ENCODE data around the gene SNTA1. TPM values are rescaled to one million over a fixed set of nuclear protein-coding genes. Genes with fewer than 3 reads are reported as not detected.
"Not testable (repeated sequence)": the region's sequence is repeated elsewhere in the genome, so short reads cannot be mapped to it uniquely, and the experiment has no call there.

Gene SNTA1
- total and polyA plus RNA-seq, 2 donors (not counting 1 experiment from before 2014, with no cell fraction given), result 17.2 to 46.6 TPM

DNA sequence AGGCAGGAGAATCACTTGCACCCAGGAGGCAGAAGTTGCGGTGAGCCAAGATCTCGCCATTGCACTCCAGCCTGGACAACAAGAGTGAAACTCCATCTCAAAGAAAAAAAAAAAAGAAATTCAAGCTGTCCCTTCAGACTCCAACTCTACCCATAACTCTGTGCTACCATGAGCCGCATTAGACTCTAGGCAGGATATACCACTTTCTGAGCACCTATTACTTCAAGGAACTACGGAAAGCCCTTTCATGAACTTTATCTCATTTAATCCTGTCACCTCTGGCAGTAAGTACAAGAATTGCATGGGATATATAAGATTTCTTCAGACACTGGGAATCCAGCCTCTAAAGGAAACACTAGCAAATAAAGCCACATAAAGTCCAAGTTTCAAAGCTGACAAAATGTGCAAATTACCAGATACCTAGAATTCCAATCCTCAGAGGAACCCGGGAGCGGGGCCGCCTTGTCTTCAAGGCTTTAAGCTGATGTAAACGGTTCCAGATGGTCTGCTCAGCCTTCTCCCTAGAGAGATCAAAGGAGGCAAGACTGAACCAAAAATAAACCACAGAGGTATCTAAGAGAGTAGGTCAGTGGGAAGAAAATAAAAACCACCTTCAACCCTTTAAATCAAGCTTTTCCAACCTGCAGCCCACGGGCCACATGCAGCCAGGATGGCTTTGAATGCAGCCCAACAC is 51.7 kb downstream of the SNTA1 start:
- H2AFZ ChIP-seq (ENCODE audit: low read length), result no peak overlapping the region
- no peaks in the 10 kb centered on the region for H3K27me3 ChIP-seq (ENCODE audit: control insufficient read depth, insufficient read depth, low read length)
- no peaks in the 10 kb centered on the region for H3K4me1 ChIP-seq (ENCODE audit: control insufficient read depth, extremely low read depth, insufficient read depth, low read length)
- peak overlapping the region; percentile 35 for H3K4me2 ChIP-seq (ENCODE audit: extremely low read depth, insufficient read depth, low read length)
- DNase-seq (ENCODE audit: low read depth in 2 of 2), result peak in 1 of 2 donors; percentile 78
- no peak overlapping the region for H3K4me3 ChIP-seq (replicated peaks in 1 of 4; ENCODE audit: control extremely low read depth in 1 of 4, insufficient read depth in 1 of 4, low read depth in 3 of 4, low read length in 4 of 4)
- no peaks in the 10 kb centered on the region for H3K9me3 ChIP-seq (ENCODE audit: control insufficient read depth, insufficient read depth, low read depth, low read length)
- peaks cover 2% of the 10 kb centered on the region for H3K79me2 ChIP-seq (ENCODE audit: control insufficient read depth, insufficient read depth, low read length)
- H4K20me1 ChIP-seq (ENCODE audit: control insufficient read depth, extremely low read depth, insufficient read depth, low read length), result no peaks in the 10 kb centered on the region
- H3K9ac ChIP-seq (ENCODE audit: insufficient read depth, low read length), result no peak overlapping the region
- no peak for TF ChIP-seq EZH2 (IDR thresholded peaks at IDR 0.05; ENCODE audit: low read length, missing control alignments)
- TF ChIP-seq, protein P1, sequence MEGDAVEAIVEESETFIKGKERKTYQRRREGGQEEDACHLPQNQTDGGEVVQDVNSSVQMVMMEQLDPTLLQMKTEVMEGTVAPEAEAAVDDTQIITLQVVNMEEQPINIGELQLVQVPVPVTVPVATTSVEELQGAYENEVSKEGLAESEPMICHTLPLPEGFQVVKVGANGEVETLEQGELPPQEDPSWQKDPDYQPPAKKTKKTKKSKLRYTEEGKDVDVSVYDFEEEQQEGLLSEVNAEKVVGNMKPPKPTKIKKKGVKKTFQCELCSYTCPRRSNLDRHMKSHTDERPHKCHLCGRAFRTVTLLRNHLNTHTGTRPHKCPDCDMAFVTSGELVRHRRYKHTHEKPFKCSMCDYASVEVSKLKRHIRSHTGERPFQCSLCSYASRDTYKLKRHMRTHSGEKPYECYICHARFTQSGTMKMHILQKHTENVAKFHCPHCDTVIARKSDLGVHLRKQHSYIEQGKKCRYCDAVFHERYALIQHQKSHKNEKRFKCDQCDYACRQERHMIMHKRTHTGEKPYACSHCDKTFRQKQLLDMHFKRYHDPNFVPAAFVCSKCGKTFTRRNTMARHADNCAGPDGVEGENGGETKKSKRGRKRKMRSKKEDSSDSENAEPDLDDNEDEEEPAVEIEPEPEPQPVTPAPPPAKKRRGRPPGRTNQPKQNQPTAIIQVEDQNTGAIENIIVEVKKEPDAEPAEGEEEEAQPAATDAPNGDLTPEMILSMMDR (conservative IDR thresholded peaks at IDR 0.05 in 1 of 2, IDR thresholded peaks at IDR 0.05 in 1 of 2; ENCODE audit: low read depth in 1 of 2, low read length in 2 of 2), result no peak
- no peak overlapping the region for H3K27ac ChIP-seq (ENCODE audit: insufficient read depth, low read length)
- peaks cover 5% of the 10 kb centered on the region for H3K36me3 ChIP-seq (ENCODE audit: control insufficient read depth, insufficient read depth, low read length)

DNA sequence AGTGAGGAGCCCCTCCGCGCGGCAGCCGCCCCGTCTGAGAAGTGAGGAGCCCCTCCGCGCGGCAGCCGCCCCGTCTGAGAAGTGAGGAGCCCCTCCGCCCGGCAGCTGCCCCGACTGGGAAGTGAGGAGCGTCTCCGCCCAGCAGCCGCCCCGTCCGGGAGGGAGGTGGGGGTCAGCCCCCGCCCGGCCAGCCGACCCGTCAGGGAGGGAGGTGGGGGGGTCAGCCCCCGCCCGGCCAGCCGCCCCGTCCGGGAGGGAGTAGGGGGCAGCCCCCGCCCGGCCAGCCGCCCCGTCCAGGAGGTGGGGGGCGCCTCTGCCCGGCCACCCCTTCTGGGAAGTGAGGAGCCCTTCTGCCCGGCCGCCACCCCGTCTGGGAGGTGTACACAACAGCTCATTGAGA is 54.2 kb downstream of the SNTA1 start:
- not testable (repeated sequence) for H3K27me3 ChIP-seq (ENCODE audit: control insufficient read depth, insufficient read depth, low read length); H2AFZ ChIP-seq (ENCODE audit: low read length); H4K20me1 ChIP-seq (ENCODE audit: control insufficient read depth, extremely low read depth, insufficient read depth, low read length); H3K27ac ChIP-seq (ENCODE audit: insufficient read depth, low read length); H3K9me3 ChIP-seq (ENCODE audit: control insufficient read depth, insufficient read depth, low read depth, low read length); H3K79me2 ChIP-seq (ENCODE audit: control insufficient read depth, insufficient read depth, low read length); H3K4me3 ChIP-seq (replicated peaks in 1 of 4; ENCODE audit: control extremely low read depth in 1 of 4, insufficient read depth in 1 of 4, low read depth in 3 of 4, low read length in 4 of 4); H3K36me3 ChIP-seq (ENCODE audit: control insufficient read depth, insufficient read depth, low read length); H3K4me1 ChIP-seq (ENCODE audit: control insufficient read depth, extremely low read depth, insufficient read depth, low read length); H3K9ac ChIP-seq (ENCODE audit: insufficient read depth, low read length); H3K4me2 ChIP-seq (ENCODE audit: extremely low read depth, insufficient read depth, low read length); DNase-seq (ENCODE audit: low read depth in 2 of 2)

DNA sequence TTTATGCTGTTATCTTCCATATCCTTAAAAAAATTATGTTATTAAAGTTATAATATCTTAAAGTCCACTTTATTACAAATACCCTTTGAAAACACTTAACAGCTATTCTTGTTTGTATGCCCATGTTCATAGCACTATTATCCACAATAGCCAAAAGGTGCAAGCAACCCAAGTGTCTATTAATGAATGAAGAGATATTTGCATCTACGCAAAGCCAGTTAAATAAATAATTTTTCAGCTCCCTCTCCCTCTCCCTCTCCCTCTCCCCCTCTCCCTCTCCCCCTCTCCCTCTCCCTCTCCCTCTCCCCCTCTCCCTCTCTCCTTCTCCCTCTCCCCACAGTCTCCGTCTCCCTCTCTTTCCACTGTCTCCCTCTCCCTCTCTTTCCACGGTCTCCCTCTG is 55.3 kb downstream of the SNTA1 start:
- TF ChIP-seq EZH2 (IDR thresholded peaks at IDR 0.05; ENCODE audit: low read length, missing control alignments), result no peak
- TF ChIP-seq, protein P1 (conservative IDR thresholded peaks at IDR 0.05 in 1 of 2, IDR thresholded peaks at IDR 0.05 in 1 of 2; ENCODE audit: low read depth in 1 of 2, low read length in 2 of 2), result no peak
- Histone ChIP-seq H3K9me3 (ENCODE audit: control insufficient read depth, insufficient read depth, low read depth, low read length) (no peaks in the 10 kb centered on the region), H2AFZ (ENCODE audit: low read length) (no peak overlapping the region), H3K36me3 (ENCODE audit: control insufficient read depth, insufficient read depth, low read length) (peaks cover 4% of the 10 kb centered on the region), H3K27ac (ENCODE audit: insufficient read depth, low read length) (no peak overlapping the region), H3K4me2 (ENCODE audit: extremely low read depth, insufficient read depth, low read length) (no peak overlapping the region), H4K20me1 (ENCODE audit: control insufficient read depth, extremely low read depth, insufficient read depth, low read length) (no peaks in the 10 kb centered on the region), H3K9ac (ENCODE audit: insufficient read depth, low read length) (no peak overlapping the region), H3K79me2 (ENCODE audit: control insufficient read depth, insufficient read depth, low read length) (no peaks in the 10 kb centered on the region), H3K4me1 (ENCODE audit: control insufficient read depth, extremely low read depth, insufficient read depth, low read length) (no peaks in the 10 kb centered on the region), H3K4me3 (replicated peaks in 1 of 4; ENCODE audit: control extremely low read depth in 1 of 4, insufficient read depth in 1 of 4, low read depth in 3 of 4, low read length in 4 of 4) (no peak overlapping the region), H3K27me3 (ENCODE audit: control insufficient read depth, insufficient read depth, low read length) (no peaks in the 10 kb centered on the region)
- no peak for DNase-seq (ENCODE audit: low read depth in 2 of 2)
